Panc1 (cell line): ENCODE results near the gene LRGUK. TPM values are rescaled to one million over a fixed set of nuclear protein-coding genes. Genes with fewer than 3 reads are reported as not detected.

Source experiments
- ATAC-seq: fragments of 200-7000 bp; cut with Tn5 transposase; 2 replicates; pipeline ENCODE4 v1.9.1; 2020; ENCODE audit warnings: mild to moderate bottlenecking, moderate library complexity
- BruUV-seq: library from RNA; stranded (reverse); fragments of 400-500 nt; replicated peaks from 2 replicates; lab custom pipeline; 2021; lab: Mats Ljungman, UMichigan
- CTCF ChIA-PET: fragments of 300-600 bp; sonication (Branson Sonifier 250); formaldehyde crosslinking; loops from one replicate; lab custom pipeline; 2022; ENCODE audit warnings: antibody characterized with exemption; lab: Charles Lee
- POLR2A ChIA-PET: fragments of 300-600 bp; sonication (Branson Sonifier 250); formaldehyde crosslinking; loops from one replicate; lab custom pipeline; 2022; ENCODE audit warnings: antibody characterized with exemption; lab: Charles Lee
- DNase-seq: peaks from one replicate; pipeline ENCODE4 v3.0.0-alpha.2; 2010; ENCODE audit warnings: low read depth, low spot score
- H3K27ac ChIP-seq: 2 replicates; pipeline ENCODE4 v1.5.1; 2011; ENCODE audit warnings: mild to moderate bottlenecking, low read length, inconsistent platforms
- H3K27me3 ChIP-seq: fragments of 200-500 bp; sonication (Bioruptor generic); 2 replicates; pipeline ENCODE4 v1.6.0; 2014; ENCODE audit warnings: low read length, inconsistent platforms; ENCODE audit not compliant: control insufficient read depth, insufficient read depth
- H3K36me3 ChIP-seq: fragments of 200-500 bp; sonication (Bioruptor generic); 2 replicates; pipeline ENCODE4 v1.5.1; 2014; ENCODE audit warnings: inconsistent platforms, mild to moderate bottlenecking, low read length, moderate library complexity; ENCODE audit not compliant: control insufficient read depth, insufficient read depth
- H3K4me1 ChIP-seq: 2 replicates; pipeline ENCODE4 v1.5.1; 2011; ENCODE audit warnings: inconsistent platforms, mild to moderate bottlenecking, low read length, moderate library complexity; ENCODE audit not compliant: control insufficient read depth, insufficient read depth
- H3K4me3 ChIP-seq, 2 experiments: 2 replicates each; pipeline ENCODE4 v1.5.1; 2011 to 2012; ENCODE audit warnings: low read depth in 2 of 2, low read length in 2 of 2, mild to moderate bottlenecking in 2 of 2, inconsistent platforms in 1 of 2, moderate library complexity in 1 of 2
- H3K9me3 ChIP-seq: fragments of 200-500 bp; sonication (Bioruptor generic); 2 replicates; pipeline ENCODE4 v1.5.1; 2014; ENCODE audit warnings: low read depth, mild to moderate bottlenecking, inconsistent platforms, low read length, moderate library complexity; ENCODE audit not compliant: control insufficient read depth, insufficient read depth
- CTCF ChIP-seq: fragments of 450-650 bp; IDR thresholded peaks from 2 replicates; pipeline ENCODE4 v1.5.1; 2017; ENCODE audit warnings: mild to moderate bottlenecking
- POLR2AphosphoS5 ChIP-seq: IDR thresholded peaks from 2 replicates; pipeline ENCODE4 v1.6.1; 2012; ENCODE audit warnings: mild to moderate bottlenecking, low read depth, low read length, moderate library complexity
- REST ChIP-seq, 2 experiments: IDR thresholded peaks; 2 replicates each; pipeline ENCODE4 v1.6.1; 2011 to 2012; ENCODE audit warnings: low read depth in 2 of 2, control low read depth in 1 of 2, low read length in 1 of 2, mild to moderate bottlenecking in 1 of 2, moderate library complexity in 1 of 2; ENCODE audit not compliant: insufficient read depth in 1 of 2
- SIN3A ChIP-seq: IDR thresholded peaks from 2 replicates; pipeline ENCODE4 v1.6.1; 2012; ENCODE audit warnings: low read depth, mild to moderate bottlenecking, low read length, moderate library complexity, borderline replicate concordance; ENCODE audit not compliant: insufficient read depth
- TCF7L2 ChIP-seq: IDR thresholded peaks from 2 replicates; pipeline ENCODE4 v1.6.1; 2011; ENCODE audit warnings: mild to moderate bottlenecking, low read depth, low read length, inconsistent platforms
- in situ Hi-C: cut with HindIII; loops from 2 replicates; pipeline ENCODE4 v1.10.0; 2016; ENCODE audit warnings: low sequenced_read_pairs, low pct_unique_long_range_greater_than_20kb
- intact Hi-C: fragments of 100-400 bp; cut with micrococcal nuclease; formaldehyde crosslinking; loops from one replicate; pipeline ENCODE4 v1.10.0; 2022; ENCODE audit not compliant: unreplicated experiment
- total RNA-seq: library from RNA; stranded (reverse); gene quantifications from one replicate; pipeline ENCODE4 v1.2.1, GENCODE V29; 2021; ENCODE audit not compliant: unreplicated experiment

LRGUK gene
- total RNA-seq, 1 experiment from 2014 or later = 0.23 TPM

- Histone ChIP-seq H3K27ac (no peak overlapping the region), H3K4me3 (no peak overlapping the region), H3K9me3 (no peaks in the 10 kb centered on the region), H3K36me3 (no peaks in the 10 kb centered on the region), H3K4me1 (no peaks in the 10 kb centered on the region), H3K27me3 (peaks cover 3% of the 10 kb centered on the region; the same call in 1 of the 2 replicates)
- DNase-seq (no peak), ATAC-seq (no peak)
- no TSS peak for BruUV-seq
- in situ Hi-C loops (no loop called here), intact Hi-C loops (no loop called here)
- ChIA-PET POLR2A (no interaction called here), CTCF (no interaction called here)
- TF ChIP-seq SIN3A (no peak), CTCF (no peak), POLR2AphosphoS5 (no peak), TCF7L2 (no peak), REST (IDR thresholded peaks at IDR 0.05; ENCODE audit: insufficient read depth in 1 of 2, low read depth in 2 of 2, low read length in 1 of 2) (no peak)
Observed at GRCh38 chr7:134187893-134188292, 60.8 kb downstream of the LRGUK start.

GRCh38 chr7:134188311-134188710, 61.2 kb downstream of the LRGUK start:
- Histone ChIP-seq H3K4me3 (no peak overlapping the region), H3K27ac (no peak overlapping the region), H3K36me3 (no peaks in the 10 kb centered on the region), H3K9me3 (no peaks in the 10 kb centered on the region), H3K4me1 (no peaks in the 10 kb centered on the region), H3K27me3 (peaks cover 2% of the 10 kb centered on the region; the same call in 1 of the 2 replicates)
- BruUV-seq = no TSS peak
- no peak for DNase-seq
- no peak for ATAC-seq
- intact Hi-C loops (no loop called here), in situ Hi-C loops (no loop called here)
- POLR2A ChIA-PET = no interaction called here
- CTCF ChIA-PET = no interaction called here
- TF ChIP-seq REST (IDR thresholded peaks at IDR 0.05; ENCODE audit: insufficient read depth in 1 of 2, low read depth in 2 of 2, low read length in 1 of 2) = no peak
- no peak for TF ChIP-seq POLR2AphosphoS5
- TF ChIP-seq SIN3A = no peak
- TF ChIP-seq CTCF = no peak
- TF ChIP-seq TCF7L2 = no peak
